Hepatocyte (in vitro differentiated cells): Measurements from ENCODE around the gene H6PD. TPM values are rescaled to one million over a fixed set of nuclear protein-coding genes. Genes with fewer than 3 reads are reported as not detected.

Source experiments
- DNase-seq: peaks from one replicate; pipeline ENCODE4 v3.0.0-alpha.2; 2016; ENCODE audit warnings: low spot score
- H2AFZ ChIP-seq: fragments of 200-600 bp; sonication (generic); 2 replicates; pipeline ENCODE4 v1.6.0; 2016; ENCODE audit warnings: antibody characterized with exemption, mild to moderate bottlenecking
- H3K27ac ChIP-seq: fragments of 200-600 bp; sonication (generic); 2 replicates; pipeline ENCODE4 v1.5.1; 2016; ENCODE audit warnings: mild to moderate bottlenecking
- H3K27me3 ChIP-seq: fragments of 200-600 bp; sonication (generic); 2 replicates; pipeline ENCODE4 v1.6.1; 2016
- H3K36me3 ChIP-seq: fragments of 200-600 bp; sonication (generic); replicated peaks from 2 replicates; pipeline ENCODE4 v1.5.1; 2016; ENCODE audit warnings: low read depth; ENCODE audit not compliant: insufficient read depth
- H3K4me1 ChIP-seq: fragments of 200-600 bp; sonication (generic); 2 replicates; pipeline ENCODE4 v1.5.1; 2016; ENCODE audit warnings: mild to moderate bottlenecking, moderate library complexity; ENCODE audit not compliant: insufficient read depth
- H3K4me2 ChIP-seq: fragments of 200-600 bp; sonication (generic); 2 replicates; pipeline ENCODE4 v1.6.0; 2016
- H3K4me3 ChIP-seq: fragments of 200-600 bp; sonication (generic); 2 replicates; pipeline ENCODE4 v1.5.1; 2016; ENCODE audit warnings: mild to moderate bottlenecking
- H3K79me2 ChIP-seq: fragments of 200-600 bp; sonication (generic); 2 replicates; pipeline ENCODE4 v1.6.0; 2017; ENCODE audit warnings: mild to moderate bottlenecking
- H3K9me2 ChIP-seq: fragments of 200-600 bp; sonication (generic); replicated peaks from 2 replicates; pipeline ENCODE4 v1.6.0; 2017; ENCODE audit warnings: mild to moderate bottlenecking; ENCODE audit not compliant: insufficient read depth
- H3K9me3 ChIP-seq: fragments of 200-600 bp; sonication (generic); 2 replicates; pipeline ENCODE4 v1.5.1; 2016; ENCODE audit warnings: low read depth, mild to moderate bottlenecking
- H4K20me1 ChIP-seq: fragments of 200-600 bp; sonication (generic); 2 replicates; pipeline ENCODE4 v1.6.0; 2016; ENCODE audit warnings: mild to moderate bottlenecking; ENCODE audit not compliant: insufficient read depth, poor library complexity, severe bottlenecking
- EZH2 ChIP-seq: fragments of 200-600 bp; sonication (generic); IDR thresholded peaks from 2 replicates; pipeline ENCODE4 v1.6.1; 2016; ENCODE audit warnings: antibody characterized with exemption, mild to moderate bottlenecking, borderline replicate concordance
- EZH2phosphoT487 ChIP-seq: fragments of 200-600 bp; sonication (generic); IDR thresholded peaks from one replicate; pipeline ENCODE4 v1.6.1; 2018; ENCODE audit warnings: antibody characterized with exemption, mild to moderate bottlenecking, low read depth, moderate library complexity; ENCODE audit not compliant: unreplicated experiment, severe bottlenecking
- WGBS: methylation state at CpG from one replicate; pipeline ENCODE4 v1.1.6; 2016; ENCODE audit warnings: low lambda C conversion rate; ENCODE audit errors: missing lambda C conversion rate; 5-methylcytosine and 5-hydroxymethylcytosine counted together
- polyA plus RNA-seq: library from polyadenylated mRNA; unstranded; fragments of >200 nt; fragmentation: Nextera tagmentation; extraction: Ambion mirVana; gene quantifications from 2 replicates; pipeline ENCODE4 v1.2.1, GENCODE V29; 2016
- total RNA-seq: library from RNA; depleted of rRNA; stranded (reverse); fragments of >200 nt; gene quantifications from 2 replicates; pipeline ENCODE4 v1.2.3, GENCODE V29; 2014
- TF ChIP-seq, protein P1 (sequence below): fragments of 200-600 bp; sonication (generic); IDR thresholded peaks from 2 replicates; pipeline ENCODE4 v1.5.1; 2016; ENCODE audit warnings: antibody characterized with exemption, mild to moderate bottlenecking; ENCODE audit not compliant: poor library complexity

Gene H6PD
- total and polyA plus RNA-seq, 2 experiments from 2014 or later = 26.3 to 54.8 TPM

DNA sequence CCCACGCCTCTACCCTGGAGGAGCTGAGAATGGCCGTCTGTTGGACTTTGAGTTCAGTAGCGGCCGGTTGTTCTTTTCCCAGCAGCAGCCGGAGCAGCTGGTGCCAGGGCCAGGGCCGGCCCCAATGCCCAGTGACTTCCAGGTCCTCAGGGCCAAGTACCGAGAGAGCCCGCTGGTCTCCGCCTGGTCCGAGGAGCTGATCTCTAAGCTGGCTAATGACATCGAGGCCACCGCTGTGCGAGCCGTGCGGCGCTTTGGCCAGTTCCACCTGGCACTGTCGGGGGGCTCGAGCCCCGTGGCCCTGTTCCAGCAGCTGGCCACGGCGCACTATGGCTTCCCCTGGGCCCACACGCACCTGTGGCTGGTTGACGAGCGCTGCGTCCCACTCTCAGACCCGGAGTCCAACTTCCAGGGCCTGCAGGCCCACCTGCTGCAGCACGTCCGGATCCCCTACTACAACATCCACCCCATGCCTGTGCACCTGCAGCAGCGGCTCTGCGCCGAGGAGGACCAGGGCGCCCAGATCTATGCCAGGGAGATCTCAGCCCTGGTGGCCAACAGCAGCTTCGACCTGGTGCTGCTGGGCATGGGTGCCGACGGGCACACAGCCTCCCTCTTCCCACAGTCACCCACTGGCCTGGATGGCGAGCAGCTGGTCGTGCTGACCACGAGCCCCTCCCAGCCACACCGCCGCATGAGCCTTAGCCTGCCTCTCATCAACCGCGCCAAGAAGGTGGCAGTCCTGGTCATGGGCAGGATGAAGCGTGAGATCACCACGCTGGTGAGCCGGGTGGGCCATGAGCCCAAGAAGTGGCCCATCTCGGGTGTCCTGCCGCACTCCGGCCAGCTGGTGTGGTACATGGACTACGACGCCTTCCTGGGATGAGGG lies 29.7 kb downstream of the H6PD start:
- Histone ChIP-seq H3K27me3 (no peaks in the 10 kb centered on the region), H2AFZ (no peak overlapping the region), H3K4me3 (no peak overlapping the region), H3K9me2 (no peaks in the 10 kb centered on the region), H3K36me3 (no peaks in the 10 kb centered on the region), H3K4me2 (no peak overlapping the region), H3K79me2 (peaks cover 15% of the 10 kb centered on the region), H3K9me3 (no peaks in the 10 kb centered on the region), H4K20me1 (peaks cover 11% of the 10 kb centered on the region), H3K27ac (no peak overlapping the region), H3K4me1 (no peaks in the 10 kb centered on the region)
- WGBS = 96% methylated on average over 43 of the region's 50 CpGs
- DNase-seq = no peak
- TF ChIP-seq EZH2phosphoT487 = no peak
- TF ChIP-seq, protein P1, sequence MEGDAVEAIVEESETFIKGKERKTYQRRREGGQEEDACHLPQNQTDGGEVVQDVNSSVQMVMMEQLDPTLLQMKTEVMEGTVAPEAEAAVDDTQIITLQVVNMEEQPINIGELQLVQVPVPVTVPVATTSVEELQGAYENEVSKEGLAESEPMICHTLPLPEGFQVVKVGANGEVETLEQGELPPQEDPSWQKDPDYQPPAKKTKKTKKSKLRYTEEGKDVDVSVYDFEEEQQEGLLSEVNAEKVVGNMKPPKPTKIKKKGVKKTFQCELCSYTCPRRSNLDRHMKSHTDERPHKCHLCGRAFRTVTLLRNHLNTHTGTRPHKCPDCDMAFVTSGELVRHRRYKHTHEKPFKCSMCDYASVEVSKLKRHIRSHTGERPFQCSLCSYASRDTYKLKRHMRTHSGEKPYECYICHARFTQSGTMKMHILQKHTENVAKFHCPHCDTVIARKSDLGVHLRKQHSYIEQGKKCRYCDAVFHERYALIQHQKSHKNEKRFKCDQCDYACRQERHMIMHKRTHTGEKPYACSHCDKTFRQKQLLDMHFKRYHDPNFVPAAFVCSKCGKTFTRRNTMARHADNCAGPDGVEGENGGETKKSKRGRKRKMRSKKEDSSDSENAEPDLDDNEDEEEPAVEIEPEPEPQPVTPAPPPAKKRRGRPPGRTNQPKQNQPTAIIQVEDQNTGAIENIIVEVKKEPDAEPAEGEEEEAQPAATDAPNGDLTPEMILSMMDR = no peak
- TF ChIP-seq EZH2 = no peak

GRCh38 chr1:9265037-9265436 lies 30.5 kb downstream of the H6PD start:
- H3K9me3 ChIP-seq = no peaks in the 10 kb centered on the region
- H3K27me3 ChIP-seq = no peaks in the 10 kb centered on the region
- no peak for DNase-seq
- H4K20me1 ChIP-seq = peaks cover 5% of the 10 kb centered on the region
- no peak overlapping the region for H3K4me3 ChIP-seq
- peaks cover 1% of the 10 kb centered on the region for H3K4me1 ChIP-seq
- H3K4me2 ChIP-seq = no peak overlapping the region
- H3K79me2 ChIP-seq = peaks cover 7% of the 10 kb centered on the region
- no peaks in the 10 kb centered on the region for H3K36me3 ChIP-seq
- no peaks in the 10 kb centered on the region for H3K9me2 ChIP-seq
- H2AFZ ChIP-seq = no peak overlapping the region
- TF ChIP-seq, protein P1 = no peak
- no peak for TF ChIP-seq EZH2
- TF ChIP-seq EZH2phosphoT487 = no peak
- 97% methylated on average over 10 of the region's 10 CpGs for WGBS
- no peak overlapping the region for H3K27ac ChIP-seq

DNA sequence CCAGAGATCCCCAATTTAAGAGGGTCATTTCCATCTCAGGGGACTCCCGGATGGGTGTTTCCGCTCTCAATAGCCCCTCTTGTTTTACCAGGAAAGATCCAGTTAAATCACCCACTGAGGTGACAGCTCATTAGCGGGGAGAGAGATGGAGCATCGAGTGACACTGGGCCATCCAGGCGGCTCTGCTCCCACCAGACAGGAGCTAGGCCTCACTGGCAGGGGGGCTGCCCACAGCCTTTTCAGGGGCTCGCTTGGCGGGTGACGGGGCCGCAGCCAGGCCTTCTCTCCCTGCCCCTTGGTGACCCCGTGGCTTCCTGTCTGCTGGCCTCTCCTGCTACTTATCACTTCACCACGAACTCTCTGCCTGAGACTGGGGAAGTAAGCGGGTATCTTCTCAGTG lies 31.4 kb downstream of the H6PD start:
- Histone ChIP-seq H3K36me3 (no peaks in the 10 kb centered on the region), H3K4me3 (no peak overlapping the region), H3K27me3 (no peaks in the 10 kb centered on the region), H3K79me2 (no peaks in the 10 kb centered on the region), H4K20me1 (peaks cover 2% of the 10 kb centered on the region), H3K9me2 (no peaks in the 10 kb centered on the region), H2AFZ (no peak overlapping the region), H3K4me1 (peaks cover 11% of the 10 kb centered on the region), H3K27ac (no peak overlapping the region), H3K4me2 (no peak overlapping the region), H3K9me3 (no peaks in the 10 kb centered on the region)
- TF ChIP-seq EZH2phosphoT487 = no peak
- TF ChIP-seq, protein P1 = no peak
- TF ChIP-seq EZH2 = no peak
- DNase-seq = no peak
- 81% methylated on average over 12 of the region's 12 CpGs for WGBS
